Measurements from ENCODE around the gene SORBS1.
A peak's percentile ranks its signal among the peaks of the same experiment; 100 is the strongest.

SORBS1 gene

GRCh38 chr10:95319239-95319638 is 241.9 kb downstream of the SORBS1 start:
- no peak for DNase-seq (ENCODE audit: low read depth in 2 of 2)

- no peak for DNase-seq (ENCODE audit: low read depth in 2 of 2)
Observed at GRCh38 chr10:95315509-95315908, 245.7 kb downstream of the SORBS1 start.

DNA sequence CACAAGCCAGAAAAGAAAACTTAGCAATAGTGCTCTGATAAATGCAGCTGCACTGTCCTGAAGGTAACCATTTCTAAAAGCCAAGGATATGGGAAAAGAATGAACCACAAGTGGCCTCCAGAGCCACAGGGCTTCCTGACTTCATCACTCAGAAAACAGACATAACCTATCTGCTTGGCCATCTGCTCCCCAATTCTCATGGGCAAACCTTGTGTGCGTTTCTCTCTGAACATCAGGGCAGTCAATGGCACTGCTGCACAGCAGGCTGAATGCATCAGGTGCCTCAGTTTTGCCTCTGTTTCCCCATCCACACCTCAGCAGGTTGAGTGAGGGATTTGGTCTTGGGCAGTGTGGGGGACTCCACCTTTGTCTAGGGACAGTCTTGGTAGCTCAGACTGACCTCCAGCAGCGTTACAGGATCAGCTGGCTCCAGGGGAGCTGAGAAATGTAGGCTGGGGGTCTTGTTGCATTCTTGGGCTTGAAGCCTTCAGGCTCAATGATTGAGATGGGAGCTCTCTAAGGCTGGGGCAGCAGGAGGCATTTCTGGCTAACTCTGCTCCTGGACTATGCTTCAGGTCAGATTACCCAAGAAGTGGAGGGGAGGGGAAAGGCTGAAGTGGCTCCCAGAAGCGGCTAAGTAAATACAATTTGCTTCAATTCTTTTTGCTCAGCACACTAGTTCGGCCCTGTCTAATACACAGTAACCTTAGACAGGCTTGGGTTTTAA is 246.8 kb downstream of the SORBS1 start:
- DNase-seq (ENCODE audit: low read depth in 2 of 2), result no peak

GRCh38 chr10:95312986-95313495 is 248.1 kb downstream of the SORBS1 start:
- DNase-seq (ENCODE audit: low read depth in 2 of 2), result no peak

GRCh38 chr10:95312257-95312656 is 248.9 kb downstream of the SORBS1 start:
- no peak for DNase-seq (ENCODE audit: low read depth in 2 of 2)

DNA sequence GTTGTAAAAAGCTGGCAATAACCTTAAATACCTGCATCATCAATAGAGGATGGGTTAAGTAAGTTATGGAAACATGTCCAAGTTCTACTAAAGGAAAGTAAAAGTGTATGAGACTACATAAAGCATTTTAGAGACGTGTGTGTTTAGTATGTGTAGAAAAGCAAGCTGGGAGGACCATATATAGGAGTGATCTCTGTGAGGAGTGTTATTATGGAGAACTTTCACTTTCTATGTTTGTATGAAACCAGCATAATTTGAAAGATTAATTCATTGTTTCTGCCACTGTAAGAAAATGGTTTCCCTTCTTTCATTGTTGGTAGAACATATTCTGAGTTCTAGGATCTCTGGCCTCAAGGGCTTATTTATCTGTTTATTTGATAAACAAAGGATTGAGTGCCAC is 251.2 kb downstream of the SORBS1 start:
- DNase-seq (ENCODE audit: low read depth in 2 of 2), result no peak

GRCh38 chr10:95308389-95309302 is 252.5 kb downstream of the SORBS1 start:
- no peak for DNase-seq (ENCODE audit: low read depth in 2 of 2)

- DNase-seq (ENCODE audit: low read depth in 2 of 2), result no peak
Observed at GRCh38 chr10:95306851-95307250, 254.3 kb downstream of the SORBS1 start.

DNA sequence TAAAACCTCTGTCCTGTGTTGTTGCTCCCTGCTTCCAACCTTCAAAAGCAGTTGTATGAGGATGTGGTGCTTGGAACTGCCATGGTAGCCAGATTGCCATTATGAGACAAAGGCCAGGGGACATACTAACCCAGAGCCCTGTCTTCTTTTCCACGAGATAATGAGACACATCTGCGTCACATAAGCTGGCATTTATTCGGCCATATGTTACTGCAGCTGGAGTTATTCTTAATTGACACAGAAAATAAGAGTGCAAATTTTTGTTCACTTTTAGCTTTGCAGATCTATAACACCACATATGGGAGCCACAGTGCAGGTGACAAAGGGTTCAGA is 254.9 kb downstream of the SORBS1 start:
- no peak for DNase-seq (ENCODE audit: low read depth in 2 of 2)

DNA sequence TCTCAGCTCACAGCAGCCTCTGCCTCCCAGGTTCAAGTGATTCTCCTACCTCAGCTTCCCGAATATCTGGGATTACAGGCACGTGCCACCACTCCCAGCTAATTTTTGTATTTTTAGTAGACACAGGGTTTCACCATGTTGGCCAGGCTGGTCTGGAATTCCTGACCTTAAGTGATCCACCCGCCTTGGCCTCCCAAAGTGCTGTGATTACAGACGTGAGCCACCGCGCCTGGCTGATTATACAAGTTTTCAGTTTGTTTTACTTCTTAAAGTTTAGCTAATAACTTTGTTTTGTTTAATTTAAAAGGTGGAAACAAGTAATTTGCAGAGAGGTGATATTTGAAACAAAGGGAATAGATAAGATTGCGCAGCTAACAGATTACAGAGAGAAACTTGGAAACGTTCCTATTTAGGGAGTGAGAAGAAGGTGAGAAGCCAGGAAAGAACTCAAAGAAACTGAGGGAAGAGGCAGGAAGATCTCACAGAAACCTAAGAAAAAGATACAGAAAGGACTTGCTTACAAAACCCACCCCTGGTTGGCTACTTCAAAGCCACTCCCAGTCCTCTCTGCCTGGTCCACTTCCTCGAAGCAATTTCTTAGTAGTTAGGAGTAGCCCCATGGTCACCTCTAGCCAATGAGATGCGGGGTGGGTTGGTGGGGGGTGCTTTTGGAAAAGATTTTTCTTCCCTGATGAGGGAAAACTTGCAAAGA is 255.4 kb downstream of the SORBS1 start:
- DNase-seq (ENCODE audit: low read depth in 2 of 2), result no peak

DNA sequence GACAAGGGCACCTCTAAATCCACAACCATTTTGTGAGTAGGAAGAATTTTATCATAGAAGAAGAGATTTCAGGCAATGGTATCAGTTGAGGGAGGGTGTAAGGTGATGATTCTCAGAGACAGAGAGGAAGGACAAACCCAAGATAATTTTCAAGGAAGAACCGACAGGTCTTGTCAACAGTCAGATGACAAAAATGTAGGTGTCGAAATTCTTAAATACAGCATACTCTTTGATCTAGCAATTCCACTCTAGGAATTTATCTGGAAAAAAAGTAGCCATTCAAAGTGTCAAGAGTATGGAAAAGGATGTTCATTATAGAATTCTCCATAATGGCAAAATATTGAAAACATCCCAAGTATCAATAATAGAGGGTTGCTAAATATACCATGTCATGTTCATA is 256.2 kb downstream of the SORBS1 start:
- no peak for DNase-seq (ENCODE audit: low read depth in 2 of 2)

- no peak for DNase-seq (ENCODE audit: low read depth in 2 of 2)
Observed at GRCh38 chr10:95304463-95304862, 256.7 kb downstream of the SORBS1 start.

DNA sequence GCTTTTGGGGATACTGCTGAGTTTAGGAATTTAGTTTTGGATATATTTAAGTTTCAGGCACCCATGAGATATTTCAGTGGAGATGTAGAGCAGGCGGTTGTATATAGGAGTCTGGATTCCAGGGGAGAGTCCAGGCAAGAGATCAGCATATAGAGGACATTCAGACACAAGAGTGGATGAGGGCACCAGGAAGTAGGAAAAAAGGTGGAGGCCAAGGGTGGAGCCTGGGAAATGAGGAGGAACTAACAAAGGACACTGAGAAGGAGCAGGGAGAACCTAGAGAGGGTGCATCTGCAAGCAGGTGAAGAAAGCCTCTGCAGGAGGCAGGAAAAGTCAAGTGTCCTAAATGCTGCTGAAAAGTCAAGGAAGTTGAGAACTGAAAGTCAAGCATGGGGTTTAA is 257.2 kb downstream of the SORBS1 start:
- DNase-seq (ENCODE audit: low read depth in 2 of 2), result no peak

- DNase-seq (ENCODE audit: low read depth in 2 of 2), result no peak
Observed at GRCh38 chr10:95303535-95303934, 257.6 kb downstream of the SORBS1 start.

DNA sequence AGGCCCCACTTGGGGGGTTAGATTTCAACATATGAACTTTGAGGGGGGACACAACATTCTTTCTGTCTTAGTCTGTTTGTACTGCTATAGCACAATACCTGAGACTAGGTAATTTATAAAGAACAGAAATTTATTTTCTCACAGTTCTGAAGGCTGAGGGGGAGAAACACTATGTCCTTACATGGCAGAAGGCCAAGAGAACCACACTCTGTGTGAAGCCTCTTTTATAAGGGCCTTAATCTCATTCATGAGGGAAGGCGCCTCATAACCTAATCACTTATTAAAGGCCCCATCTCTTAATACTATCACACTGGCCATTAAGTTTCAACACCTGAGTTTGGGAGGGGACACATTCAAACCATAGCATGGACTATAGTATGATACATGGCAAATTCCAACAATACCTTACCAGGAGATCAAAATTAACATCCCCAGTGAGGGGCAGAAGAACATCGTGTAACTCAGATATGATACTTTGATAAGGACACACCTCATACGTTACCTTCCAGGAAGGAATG is 261.1 kb downstream of the SORBS1 start:
- no peak for DNase-seq (ENCODE audit: low read depth in 2 of 2)

GRCh38 chr10:95297402-95297801 is 263.8 kb downstream of the SORBS1 start:
- no peak for DNase-seq (ENCODE audit: low read depth in 2 of 2)

DNA sequence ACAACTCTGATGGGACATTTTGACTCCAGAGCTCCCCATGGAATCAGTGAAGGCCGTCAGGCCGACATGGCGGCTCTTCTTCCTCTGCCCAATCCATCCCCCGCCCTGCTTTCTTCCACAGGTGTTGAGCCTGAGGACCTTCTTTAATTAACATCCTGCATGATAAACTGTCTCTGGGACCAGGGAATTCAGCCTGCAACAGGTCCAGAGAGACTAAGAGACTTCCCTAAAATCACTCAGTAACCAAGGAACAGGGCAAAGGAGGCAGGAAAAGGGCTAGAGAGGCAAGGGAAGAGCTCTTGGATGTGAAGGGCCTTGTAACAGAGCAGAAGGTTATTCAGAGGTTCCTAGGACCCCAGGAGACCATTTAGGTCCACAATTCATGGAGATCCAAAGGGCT is 264.4 kb downstream of the SORBS1 start:
- no peak for DNase-seq (ENCODE audit: low read depth in 2 of 2)

DNA sequence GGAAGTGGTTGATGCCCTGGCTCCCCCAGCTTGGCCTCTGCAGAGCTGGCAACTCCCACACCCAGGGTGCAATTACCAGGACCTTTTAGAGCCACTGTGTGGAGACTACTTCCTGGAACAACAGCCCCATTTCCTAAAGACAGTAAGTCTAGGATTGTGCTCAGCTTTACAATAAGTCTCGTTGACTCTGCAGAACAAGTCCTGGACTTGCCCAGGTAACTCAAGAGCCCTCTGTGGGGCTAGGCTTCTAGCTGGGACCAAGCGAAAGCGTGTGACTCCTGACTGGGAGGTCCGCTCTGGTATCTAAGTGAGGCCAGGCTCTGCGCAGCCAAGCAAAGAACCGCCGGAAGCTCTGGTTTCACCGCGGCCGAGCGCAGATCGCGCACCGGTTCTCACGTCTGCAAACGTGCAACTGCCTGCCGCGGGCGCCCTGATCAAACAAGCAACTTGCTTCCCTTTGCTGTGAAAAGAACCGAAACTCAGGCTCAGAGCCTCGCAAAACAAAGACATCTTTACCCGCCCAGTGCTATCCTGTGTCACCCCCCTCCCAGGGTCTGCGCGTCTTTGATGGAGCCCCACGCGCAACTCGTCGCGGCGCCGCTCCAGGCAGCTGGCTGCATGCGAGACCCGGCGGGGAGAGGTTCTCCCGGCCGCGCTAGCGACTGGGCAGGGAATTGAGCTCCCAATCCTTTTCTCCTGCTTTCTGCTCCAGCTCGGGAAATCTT is 266.0 kb downstream of the SORBS1 start:
- peak in 1 of 2 donors; percentile 17 for DNase-seq (ENCODE audit: low read depth in 2 of 2)

GRCh38 chr10:95293631-95294030 is 267.5 kb downstream of the SORBS1 start:
- no peak for DNase-seq (ENCODE audit: low read depth in 2 of 2)

DNA sequence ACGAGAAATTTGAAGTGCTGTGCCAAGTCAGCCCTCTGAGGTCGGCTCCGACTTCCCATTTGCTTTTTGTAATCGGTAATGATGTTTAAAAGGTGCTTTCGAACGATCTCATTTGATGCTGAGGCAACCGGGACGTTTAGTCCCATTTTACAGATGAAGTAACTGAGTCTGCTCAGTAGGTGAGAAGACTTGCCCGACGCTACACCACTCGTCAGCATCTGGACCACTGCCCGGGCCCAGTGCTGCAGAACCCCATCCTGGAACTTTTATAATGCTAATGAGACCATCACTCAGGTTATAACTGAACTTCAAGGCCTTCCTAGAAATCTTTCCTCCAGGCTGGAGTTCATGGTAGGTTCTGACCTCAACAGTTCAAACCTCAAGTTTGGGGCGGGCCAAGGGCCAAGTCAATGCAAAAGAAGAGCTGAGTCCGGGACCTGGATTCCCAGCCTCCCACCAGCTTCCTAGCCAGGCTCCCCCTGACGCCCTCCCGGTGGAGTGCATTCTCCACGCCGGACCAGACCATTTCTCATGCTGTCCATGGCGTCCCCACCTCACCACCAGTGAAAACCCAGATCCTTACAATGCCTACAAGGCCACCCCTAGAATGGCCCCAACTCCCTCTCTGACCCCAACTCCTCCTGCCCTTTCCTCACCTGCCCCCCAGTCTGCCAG is 269.7 kb downstream of the SORBS1 start:
- no peak for DNase-seq (ENCODE audit: low read depth in 2 of 2)
